ENCODE results near the gene SPTBN1.

GRCh38 chr2:54579682-54580620 is 123.8 kb downstream of the SPTBN1 start:
- TF ChIP-seq SP1 (IDR thresholded peaks at IDR 0.05) (no peak), SP1 (CRISPR knock-in tag; IDR thresholded peaks at IDR 0.05) (no peak), CREB1 (IDR thresholded peaks at IDR 0.05) (no peak), CREB1 (CRISPR knock-in tag; IDR thresholded peaks at IDR 0.05) (no peak), ZNF644 (CRISPR knock-in tag; IDR thresholded peaks at IDR 0.05; ENCODE audit: low read depth) (peak; percentile 7; the same call in 1 of the 2 replicates), SMAD9 (CRISPR knock-in tag; IDR thresholded peaks at IDR 0.05) (no peak), KDM1A (CRISPR knock-in tag; IDR thresholded peaks at IDR 0.05) (no peak), USF2 (IDR thresholded peaks at IDR 0.05; ENCODE audit: low read depth, low read length) (no peak), USF2 (CRISPR knock-in tag; IDR thresholded peaks at IDR 0.05; ENCODE audit: borderline replicate concordance) (peak; percentile 85; the same call in 1 of the 2 replicates), SMC3 (IDR thresholded peaks at IDR 0.05; ENCODE audit: low read length) (0 out of 2 replicates have a peak, but pooled peaks have one; percentile 12), FOXM1 (CRISPR knock-in tag; IDR thresholded peaks at IDR 0.05) (no peak), RELA (CRISPR knock-in tag; IDR thresholded peaks at IDR 0.05) (no peak), ESRRA (CRISPR knock-in tag; IDR thresholded peaks at IDR 0.05; ENCODE audit: low read depth) (no peak), CTCF (CRISPR knock-in tag; IDR thresholded peaks at IDR 0.05) (no peak), NFIC (IDR thresholded peaks at IDR 0.05; ENCODE audit: low read length) (peak; percentile 71; the same call in 1 of the 2 replicates), MAFF (IDR thresholded peaks at IDR 0.05; ENCODE audit: low read depth, low read length) (no peak)
